KMS-11 (cell line): ENCODE measurements around the gene STX7.
"Not testable (repeated sequence)": the region's sequence is repeated elsewhere in the genome, so short reads cannot be mapped to it uniquely, and the experiment has no call there.

Experiments used
- H2AFZ ChIP-seq: fragments of 200-600 bp; sonication (generic); 2 replicates; pipeline ENCODE4 v1.6.1; 2016; ENCODE audit warnings: antibody characterized with exemption, mixed run types, low read depth
- H3K27ac ChIP-seq: fragments of 200-600 bp; sonication (generic); 2 replicates; pipeline ENCODE4 v1.6.1; 2016; ENCODE audit warnings: mild to moderate bottlenecking, mixed run types
- H3K27me3 ChIP-seq: fragments of 200-600 bp; sonication (generic); 2 replicates; pipeline ENCODE4 v1.6.1; 2017; ENCODE audit warnings: mild to moderate bottlenecking, low read depth, mixed run types, moderate library complexity; ENCODE audit not compliant: insufficient read depth
- H3K36me3 ChIP-seq: fragments of 200-600 bp; sonication (generic); 2 replicates; pipeline ENCODE4 v1.6.1; 2017; ENCODE audit warnings: mild to moderate bottlenecking, mixed run types; ENCODE audit not compliant: insufficient read depth
- H3K4me1 ChIP-seq: fragments of 200-600 bp; sonication (generic); 2 replicates; pipeline ENCODE4 v1.6.1; 2016; ENCODE audit warnings: mild to moderate bottlenecking, low read depth, mixed run types; ENCODE audit not compliant: poor library complexity, severe bottlenecking
- H3K4me2 ChIP-seq: fragments of 200-600 bp; sonication (generic); 2 replicates; pipeline ENCODE4 v1.7.0; 2016; ENCODE audit warnings: mild to moderate bottlenecking, mixed run types
- H3K4me3 ChIP-seq: fragments of 200-600 bp; sonication (generic); IDR thresholded peaks from 2 replicates; pipeline ENCODE4 v1.6.1; 2017; ENCODE audit warnings: low read depth, low read length, mixed read lengths; ENCODE audit not compliant: insufficient read depth
- H3K79me2 ChIP-seq: fragments of 200-600 bp; sonication (generic); 2 replicates; pipeline ENCODE4 v1.6.1; 2016; ENCODE audit warnings: low read depth, mixed run types; ENCODE audit not compliant: insufficient read depth
- H3K9ac ChIP-seq: fragments of 200-600 bp; sonication (generic); 2 replicates; pipeline ENCODE4 v1.6.1; 2016; ENCODE audit warnings: mild to moderate bottlenecking, mixed run types
- H4K20me1 ChIP-seq: fragments of 200-600 bp; sonication (generic); 2 replicates; pipeline ENCODE4 v1.6.1; 2016; ENCODE audit warnings: mild to moderate bottlenecking, mixed run types; ENCODE audit not compliant: insufficient read depth
- TF ChIP-seq, protein P1 (sequence below): fragments of 200-600 bp; sonication (generic); conservative IDR thresholded peaks from 2 replicates; pipeline ENCODE4 v1.6.1; 2017; ENCODE audit warnings: low read depth, mild to moderate bottlenecking, antibody characterized with exemption, low read length, moderate library complexity, mixed read lengths

The STX7 gene

DNA sequence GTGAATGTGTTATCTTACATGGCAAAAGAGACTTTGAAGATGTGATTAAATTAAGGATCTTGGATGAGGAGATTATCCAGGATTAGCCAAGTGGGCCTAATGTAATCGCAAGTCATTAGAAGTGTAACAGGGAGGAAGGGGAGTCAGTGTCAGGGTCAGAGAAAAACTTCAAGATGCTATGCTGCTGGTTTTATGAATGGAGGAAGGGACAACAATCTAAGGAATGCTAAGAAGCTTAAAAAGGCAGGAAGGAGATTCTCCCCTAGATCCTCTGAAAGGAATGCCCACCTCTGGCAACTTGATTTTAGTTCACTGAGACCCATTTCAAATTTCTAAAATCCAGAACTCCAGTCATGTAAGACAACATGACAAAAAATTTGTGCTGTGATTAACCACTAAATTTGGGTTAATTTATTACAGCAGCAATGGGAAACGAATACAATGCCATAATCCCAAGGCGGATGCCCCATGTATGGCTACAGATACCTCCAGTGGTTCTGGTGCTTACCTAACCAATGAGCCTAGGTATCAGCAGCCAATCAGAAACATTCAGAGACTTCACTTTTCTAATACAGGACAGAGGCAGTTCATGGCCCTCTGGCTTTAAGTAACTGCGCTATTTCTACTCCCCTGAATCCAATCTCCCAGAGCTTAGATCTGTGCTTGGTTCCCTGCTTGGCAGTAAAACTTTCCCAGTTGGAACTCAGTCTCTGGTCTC lies 36.0 kb upstream of the STX7 start:
- no peaks in the 10 kb centered on the region for H4K20me1 ChIP-seq
- no peak overlapping the region for H2AFZ ChIP-seq
- H3K27me3 ChIP-seq = no peaks in the 10 kb centered on the region
- H3K79me2 ChIP-seq = no peaks in the 10 kb centered on the region
- no peak overlapping the region for H3K9ac ChIP-seq
- TF ChIP-seq, protein P1, sequence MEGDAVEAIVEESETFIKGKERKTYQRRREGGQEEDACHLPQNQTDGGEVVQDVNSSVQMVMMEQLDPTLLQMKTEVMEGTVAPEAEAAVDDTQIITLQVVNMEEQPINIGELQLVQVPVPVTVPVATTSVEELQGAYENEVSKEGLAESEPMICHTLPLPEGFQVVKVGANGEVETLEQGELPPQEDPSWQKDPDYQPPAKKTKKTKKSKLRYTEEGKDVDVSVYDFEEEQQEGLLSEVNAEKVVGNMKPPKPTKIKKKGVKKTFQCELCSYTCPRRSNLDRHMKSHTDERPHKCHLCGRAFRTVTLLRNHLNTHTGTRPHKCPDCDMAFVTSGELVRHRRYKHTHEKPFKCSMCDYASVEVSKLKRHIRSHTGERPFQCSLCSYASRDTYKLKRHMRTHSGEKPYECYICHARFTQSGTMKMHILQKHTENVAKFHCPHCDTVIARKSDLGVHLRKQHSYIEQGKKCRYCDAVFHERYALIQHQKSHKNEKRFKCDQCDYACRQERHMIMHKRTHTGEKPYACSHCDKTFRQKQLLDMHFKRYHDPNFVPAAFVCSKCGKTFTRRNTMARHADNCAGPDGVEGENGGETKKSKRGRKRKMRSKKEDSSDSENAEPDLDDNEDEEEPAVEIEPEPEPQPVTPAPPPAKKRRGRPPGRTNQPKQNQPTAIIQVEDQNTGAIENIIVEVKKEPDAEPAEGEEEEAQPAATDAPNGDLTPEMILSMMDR = no peak
- no peak overlapping the region for H3K4me2 ChIP-seq
- no peaks in the 10 kb centered on the region for H3K4me1 ChIP-seq
- no peak overlapping the region for H3K4me3 ChIP-seq
- no peak overlapping the region for H3K27ac ChIP-seq
- H3K36me3 ChIP-seq = no peaks in the 10 kb centered on the region

DNA sequence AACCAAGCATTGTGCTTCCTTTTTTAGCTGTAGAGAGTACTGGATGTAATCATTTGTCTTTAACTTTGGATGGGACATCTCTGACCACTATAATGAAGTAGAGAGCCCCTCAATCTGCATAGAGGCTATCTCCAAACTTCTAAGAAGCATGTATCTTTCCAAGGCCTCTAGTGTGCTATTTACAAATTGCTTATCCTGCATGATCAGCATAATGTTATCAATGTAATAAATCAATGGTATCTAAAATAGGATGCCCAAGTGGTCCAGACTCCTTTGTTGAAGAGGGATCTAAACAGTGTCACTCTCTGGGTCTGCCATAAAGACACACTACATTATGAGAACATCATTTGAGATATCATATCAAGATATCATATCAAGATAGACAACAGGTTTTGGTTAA lies 31.9 kb upstream of the STX7 start:
- Histone ChIP-seq H2AFZ (no peak overlapping the region), H3K4me2 (no peak overlapping the region), H3K4me3 (no peak overlapping the region), H3K4me1 (no peaks in the 10 kb centered on the region), H3K79me2 (no peaks in the 10 kb centered on the region), H3K9ac (no peak overlapping the region), H3K27me3 (no peaks in the 10 kb centered on the region), H3K27ac (no peak overlapping the region), H4K20me1 (no peaks in the 10 kb centered on the region), H3K36me3 (no peaks in the 10 kb centered on the region)
- TF ChIP-seq, protein P1 = no peak

DNA sequence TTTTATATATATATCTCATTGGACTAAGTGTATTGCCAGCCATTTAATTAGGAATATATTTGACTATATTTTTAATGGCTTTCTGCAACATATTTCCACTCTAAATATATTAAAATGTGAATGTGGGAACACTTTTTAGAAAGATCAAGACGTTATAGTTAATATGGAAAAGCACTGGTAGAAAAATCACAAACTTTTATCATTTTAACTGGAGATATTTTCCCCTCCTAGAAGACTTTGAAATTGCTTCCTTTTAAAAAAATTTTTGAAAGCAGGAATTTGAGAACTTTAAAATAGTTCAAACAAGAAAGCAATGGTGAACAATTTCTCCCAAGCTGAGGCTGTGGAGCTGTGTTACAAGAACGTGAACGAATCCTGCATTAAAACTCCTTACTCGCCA lies 25.1 kb upstream of the STX7 start, which contains the start of gene TAAR9:
TAAR9 (plus strand) TSS at position 301 of the 400 bp plus-strand sequence; CDS start at position 314, 13 bp downstream.
- Histone ChIP-seq H3K27ac (no peak within 1 kb of the TSS), H3K27me3 (no peaks in the 10 kb centered on the region), H3K4me3 (no peak within 1 kb of the TSS), H3K79me2 (no peaks in the 10 kb centered on the region), H3K9ac (no peak within 1 kb of the TSS), H3K4me2 (no peak within 1 kb of the TSS), H4K20me1 (no peaks in the 10 kb centered on the region), H3K4me1 (no peaks in the 10 kb centered on the region), H3K36me3 (no peaks in the 10 kb centered on the region), H2AFZ (no peak within 1 kb of the TSS)
- TF ChIP-seq, protein P1 = no peak

DNA sequence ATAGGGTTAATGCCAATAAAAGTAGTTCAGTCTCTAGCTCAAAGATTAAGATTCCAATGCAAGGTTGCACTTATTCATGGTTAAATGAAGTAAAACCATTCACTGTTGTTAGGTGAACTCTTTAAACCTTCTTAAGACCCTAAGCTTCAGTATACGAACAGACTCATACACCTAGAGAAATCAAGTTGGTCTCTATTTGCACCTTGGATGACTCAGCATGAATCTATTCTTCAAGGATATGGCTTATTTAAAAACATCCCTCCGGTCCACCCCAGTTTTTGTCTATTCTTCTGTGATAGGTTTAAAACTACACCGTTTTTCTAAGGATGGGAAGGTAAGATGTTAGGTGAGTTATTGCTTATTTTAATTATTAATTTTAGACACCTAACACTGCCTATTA lies 24.2 kb upstream of the STX7 start:
- Histone ChIP-seq H3K4me3 (no peak overlapping the region), H3K4me2 (no peak overlapping the region), H3K9ac (no peak overlapping the region), H3K27ac (no peak overlapping the region), H3K27me3 (no peaks in the 10 kb centered on the region), H2AFZ (no peak overlapping the region), H3K4me1 (no peaks in the 10 kb centered on the region), H3K79me2 (no peaks in the 10 kb centered on the region), H4K20me1 (no peaks in the 10 kb centered on the region), H3K36me3 (no peaks in the 10 kb centered on the region)
- TF ChIP-seq, protein P1 = no peak

DNA sequence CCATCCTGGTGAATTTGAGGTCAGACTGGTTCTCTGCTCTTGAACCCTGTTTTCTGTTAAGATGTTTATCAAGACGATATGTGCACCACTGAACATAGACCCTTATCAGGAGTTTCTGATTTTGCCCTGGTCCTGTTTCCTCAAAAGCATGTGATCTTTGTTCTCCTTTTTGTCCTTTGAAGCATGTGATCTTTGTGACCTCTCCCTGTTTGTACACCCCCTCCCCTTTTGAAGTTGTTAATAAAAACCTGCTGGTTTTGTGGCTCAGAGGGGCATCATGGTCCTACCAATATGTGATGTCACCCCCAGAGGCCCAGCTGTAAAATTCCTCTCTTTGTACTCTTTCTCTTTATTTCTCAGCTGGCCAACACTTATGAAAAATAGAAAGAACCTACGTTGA lies 21.6 kb upstream of the STX7 start:
- not testable (repeated sequence) for H2AFZ ChIP-seq, H3K4me1 ChIP-seq, H3K79me2 ChIP-seq, H3K27me3 ChIP-seq, H4K20me1 ChIP-seq, H3K27ac ChIP-seq, H3K36me3 ChIP-seq, H3K4me2 ChIP-seq, H3K9ac ChIP-seq, H3K4me3 ChIP-seq
